Stimulated activated CD4-positive, alpha-beta T cell treated with anti-CD3 and anti-CD28 coated beads, TNF-alpha, amount 100 ng/mL, for 4 hours (primary cell): ENCODE data around the gene ANKRD33B.

ENCODE experiments used
- DNase-seq, 3 experiments: peaks; one replicate each; pipeline ENCODE4 v3.0.0-alpha.2; 2020; ENCODE audit warnings: low read depth in 3 of 3

The ANKRD33B gene

DNA sequence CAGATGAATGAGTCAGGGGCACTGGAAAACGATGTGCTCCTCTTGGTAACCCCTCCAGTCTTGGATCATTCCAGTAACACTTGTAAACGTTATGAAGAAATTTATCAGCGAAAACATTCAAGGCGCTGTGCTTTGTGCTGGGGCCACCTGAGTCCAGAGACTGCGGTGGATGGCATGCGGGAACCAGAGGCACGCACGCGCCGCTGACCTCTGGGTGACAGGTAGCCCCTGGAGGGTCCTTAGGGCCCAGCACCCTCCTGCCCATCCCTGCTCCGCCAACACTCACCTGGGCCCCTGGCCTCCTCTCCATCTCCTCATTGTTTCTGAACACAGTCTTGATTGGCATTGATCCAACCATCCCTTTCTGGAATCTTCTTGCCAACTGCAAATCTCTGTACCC, 110.2 kb downstream of the ANKRD33B start:
- DNase-seq, result no peak

- DNase-seq, result no peak
Measured at GRCh38 chr5:10674582-10674981, 110.7 kb downstream of the ANKRD33B start.

DNA sequence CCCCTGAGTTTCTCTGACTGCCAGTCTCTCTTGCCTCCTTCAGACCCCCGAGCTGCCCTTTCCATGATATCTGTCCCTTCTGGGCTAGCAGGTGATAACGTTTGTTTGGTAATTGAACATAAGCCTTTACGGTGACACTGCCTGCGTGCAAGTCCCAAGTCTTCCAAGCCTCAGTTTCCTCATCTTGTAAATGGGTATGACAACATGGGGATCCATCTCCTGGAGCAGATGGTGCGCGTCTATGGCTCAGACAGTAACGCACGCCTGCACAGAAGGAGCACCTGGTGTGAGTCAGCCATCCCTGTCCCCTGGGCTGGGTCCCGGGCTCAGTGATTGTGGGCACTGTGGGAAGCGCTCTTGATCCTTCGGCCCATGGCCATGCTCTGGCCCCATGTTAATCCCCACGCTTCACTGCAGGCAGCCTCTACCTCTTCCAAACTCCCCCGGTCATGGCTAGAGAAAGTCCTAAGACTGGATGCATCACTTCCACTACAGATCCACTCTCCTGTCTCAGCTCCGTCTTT, 111.4 kb downstream of the ANKRD33B start:
- DNase-seq, result no peak

DNA sequence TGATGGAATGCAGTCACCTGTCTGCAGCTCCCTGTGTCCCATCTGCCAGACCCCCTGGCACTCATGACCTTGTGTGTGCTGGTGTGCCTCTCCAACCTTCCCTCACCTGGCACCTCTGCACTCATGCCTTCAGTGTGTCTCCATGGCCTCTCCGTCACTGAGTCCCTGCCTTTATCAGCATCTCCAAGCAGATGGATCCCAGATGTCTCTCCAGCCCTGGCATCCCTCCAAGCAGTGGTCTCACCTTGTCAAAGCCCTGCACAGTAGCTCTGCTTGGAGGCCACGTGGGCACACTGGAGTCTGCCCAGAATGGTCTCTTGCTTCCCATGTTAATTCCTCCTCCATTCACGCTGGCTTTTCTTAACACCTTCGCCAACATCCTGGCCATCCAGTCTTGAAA, 112.4 kb downstream of the ANKRD33B start:
- DNase-seq, result no peak

DNA sequence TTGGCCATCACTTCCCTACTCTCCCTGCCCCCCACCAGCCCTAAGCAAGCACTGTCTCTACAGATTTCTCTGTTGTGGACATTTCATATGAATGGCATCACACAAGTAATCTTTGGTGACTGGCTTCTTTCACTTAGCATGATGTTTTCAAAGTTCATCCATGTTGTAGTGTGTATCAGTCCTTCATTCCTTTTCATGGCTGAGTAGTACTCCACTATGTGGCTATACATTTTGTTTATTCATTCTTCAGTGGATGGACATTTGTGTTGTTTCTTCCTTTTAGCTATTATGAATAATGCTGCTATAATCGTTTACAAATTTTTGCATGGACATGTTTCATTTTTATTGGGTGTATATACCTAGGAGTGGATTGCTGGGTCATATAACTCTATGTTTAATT, 113.1 kb downstream of the ANKRD33B start:
- no peak for DNase-seq

GRCh38 chr5:10677533-10677932, 113.7 kb downstream of the ANKRD33B start:
- DNase-seq, result no peak

DNA sequence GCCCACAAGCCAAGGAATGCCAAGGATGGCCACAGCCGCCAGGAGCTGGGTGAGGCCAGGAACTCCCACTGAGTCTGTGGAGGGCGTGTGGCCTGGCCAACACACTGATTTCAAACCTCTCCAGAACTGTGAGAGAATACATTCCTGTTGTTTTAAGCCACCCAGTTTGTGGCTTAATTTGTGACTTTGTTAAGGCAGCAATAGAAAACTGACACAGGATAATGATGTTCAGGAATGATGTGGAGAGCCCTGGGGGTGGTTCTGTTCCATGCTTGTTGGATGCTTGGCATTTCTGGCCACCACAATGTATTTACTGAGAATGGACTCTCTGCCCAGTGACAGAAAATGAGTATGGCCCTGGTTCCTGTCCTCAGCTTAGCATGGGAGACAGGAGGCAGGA, 114.4 kb downstream of the ANKRD33B start:
- DNase-seq, result no peak

GRCh38 chr5:10679336-10679988, 115.6 kb downstream of the ANKRD33B start:
- DNase-seq, result no peak

- no peak for DNase-seq
Measured at GRCh38 chr5:10680876-10681481, 117.1 kb downstream of the ANKRD33B start.

DNA sequence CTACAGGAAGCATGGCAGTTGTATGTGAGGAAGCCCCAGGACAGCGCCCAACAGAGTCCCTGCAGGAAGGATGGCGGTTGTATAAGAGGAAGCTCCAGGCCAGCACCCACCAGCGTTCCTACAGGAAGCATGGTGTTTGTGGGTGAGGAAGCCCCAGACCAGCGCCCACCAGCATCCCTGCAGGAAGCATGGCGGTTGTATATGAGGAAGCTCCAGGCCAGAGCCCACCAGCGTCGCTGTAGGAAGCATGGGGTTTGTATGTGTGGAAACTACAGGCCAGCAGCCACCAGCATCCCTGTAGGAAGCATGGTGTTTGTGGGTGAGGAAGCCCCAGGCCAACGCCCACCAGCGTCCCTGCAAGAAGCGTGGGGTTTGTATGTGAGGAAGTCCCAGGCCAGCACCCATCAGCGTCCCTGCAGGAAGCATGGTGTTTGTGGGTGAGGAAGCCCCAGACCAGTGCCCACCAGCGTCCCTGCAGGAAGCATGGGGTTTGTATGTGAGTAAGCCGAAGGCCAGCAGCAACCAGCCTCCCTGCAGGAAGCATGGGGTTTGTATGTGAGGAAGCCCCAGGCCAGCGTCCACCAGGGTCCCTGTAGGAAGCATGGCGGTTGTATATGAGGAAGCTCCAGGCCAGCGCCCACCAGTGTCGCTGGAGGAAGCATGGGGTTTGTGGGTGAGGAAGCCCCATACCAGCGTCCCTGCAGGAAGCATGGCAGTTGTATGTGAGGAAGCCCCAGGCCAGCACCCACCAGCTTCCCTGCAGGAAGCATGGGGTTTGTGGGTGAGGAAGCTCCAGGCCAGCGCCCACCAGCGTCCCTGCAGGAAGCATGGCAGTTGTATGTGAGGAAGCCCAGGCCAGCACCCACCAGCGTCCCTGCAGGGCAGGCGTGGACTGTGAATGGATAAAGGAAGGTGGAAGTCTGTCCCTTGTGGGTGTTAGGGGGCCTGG, 118.1 kb downstream of the ANKRD33B start:
- DNase-seq, result no peak

DNA sequence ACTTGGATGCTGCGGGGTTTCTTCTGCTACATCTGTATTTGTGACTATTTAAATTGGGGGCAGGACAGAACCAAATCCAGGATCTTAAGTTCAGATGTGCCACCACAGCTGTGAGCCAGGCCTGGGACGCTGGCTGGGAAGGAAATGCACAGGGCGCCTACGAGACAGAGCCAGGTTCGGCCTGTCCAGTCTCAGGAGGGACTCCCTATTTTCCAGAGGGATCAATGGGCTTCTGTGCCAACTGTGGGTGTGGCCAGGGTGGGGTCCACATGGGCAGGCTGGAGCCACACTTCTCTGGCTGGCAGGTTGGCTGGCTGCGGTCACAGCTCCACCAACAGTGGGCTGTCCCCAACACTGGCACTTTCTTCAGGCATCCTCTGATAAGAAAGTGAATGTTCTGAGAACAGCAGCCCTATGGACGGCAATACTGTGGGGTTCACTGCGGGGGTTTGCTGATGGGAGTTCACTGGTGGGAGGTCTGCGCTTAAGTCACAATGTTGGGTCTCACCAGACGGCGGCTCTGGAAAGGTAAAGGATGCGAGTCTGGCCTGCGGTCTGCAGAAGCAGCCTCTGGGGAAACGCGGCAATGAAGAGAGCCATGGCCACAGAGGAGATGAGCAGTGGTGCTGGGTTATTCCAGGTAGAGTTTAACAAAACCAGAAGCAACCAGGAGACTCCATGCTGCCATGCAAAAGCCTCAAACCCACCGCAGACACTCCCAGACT, 119.1 kb downstream of the ANKRD33B start:
- no peak for DNase-seq

DNA sequence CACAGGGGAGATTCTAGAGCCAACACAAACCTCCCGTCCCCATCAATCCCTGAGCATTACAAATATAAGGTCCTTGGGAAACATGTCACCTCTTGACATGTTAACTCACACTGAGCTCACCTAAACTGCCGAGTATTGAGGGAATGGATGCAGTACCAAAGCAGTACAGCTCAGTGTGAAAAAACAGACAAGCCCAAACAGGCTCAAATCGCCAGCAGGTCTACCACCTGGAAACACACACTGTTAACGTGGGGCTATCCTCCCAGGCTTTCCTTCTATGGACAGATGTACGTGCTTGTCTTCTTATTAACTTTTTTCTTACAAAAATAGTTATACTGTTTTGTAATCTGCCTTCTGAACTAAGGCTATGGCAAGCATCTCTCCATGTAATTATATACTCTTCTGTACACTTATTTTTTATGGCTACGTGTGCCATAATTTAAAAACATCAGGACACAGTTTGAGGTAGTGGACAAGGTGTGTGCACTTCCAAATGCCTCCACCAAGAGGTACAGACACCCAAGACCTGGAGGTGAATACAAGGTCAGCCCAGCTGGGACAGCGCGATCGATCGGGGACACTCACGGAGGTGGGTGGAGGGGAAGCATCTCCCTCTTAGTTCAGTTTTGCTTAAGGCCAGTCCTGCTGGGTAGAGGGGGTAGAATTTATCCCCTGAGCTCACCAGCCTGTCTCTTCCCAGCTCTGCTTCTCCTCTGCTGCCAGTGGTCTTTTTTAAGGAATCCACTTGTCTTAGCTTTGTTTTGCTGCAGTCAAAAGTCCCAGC, 120.6 kb downstream of the ANKRD33B start:
- no peak for DNase-seq

DNA sequence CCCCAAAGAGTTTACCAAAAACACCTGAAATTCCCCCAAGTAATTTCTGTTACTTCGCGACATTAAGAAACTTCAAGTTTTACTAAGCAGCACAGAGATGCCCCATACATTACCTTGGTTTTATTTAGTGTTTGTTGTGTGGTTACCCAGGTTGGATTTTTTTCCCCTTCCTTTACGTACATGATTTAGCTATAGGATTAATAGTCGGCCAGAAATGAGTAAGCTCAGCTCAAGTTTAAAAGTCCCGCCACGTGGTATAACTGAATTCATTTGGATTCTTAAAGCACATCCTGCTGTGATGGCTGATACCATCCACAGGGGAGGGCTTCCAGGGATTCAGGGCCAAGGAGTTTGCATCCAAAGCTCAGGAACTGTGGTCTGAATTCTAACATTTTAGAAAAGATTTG, 121.2 kb downstream of the ANKRD33B start:
- no peak for DNase-seq

GRCh38 chr5:10686890-10687289, 123.0 kb downstream of the ANKRD33B start:
- no peak for DNase-seq

DNA sequence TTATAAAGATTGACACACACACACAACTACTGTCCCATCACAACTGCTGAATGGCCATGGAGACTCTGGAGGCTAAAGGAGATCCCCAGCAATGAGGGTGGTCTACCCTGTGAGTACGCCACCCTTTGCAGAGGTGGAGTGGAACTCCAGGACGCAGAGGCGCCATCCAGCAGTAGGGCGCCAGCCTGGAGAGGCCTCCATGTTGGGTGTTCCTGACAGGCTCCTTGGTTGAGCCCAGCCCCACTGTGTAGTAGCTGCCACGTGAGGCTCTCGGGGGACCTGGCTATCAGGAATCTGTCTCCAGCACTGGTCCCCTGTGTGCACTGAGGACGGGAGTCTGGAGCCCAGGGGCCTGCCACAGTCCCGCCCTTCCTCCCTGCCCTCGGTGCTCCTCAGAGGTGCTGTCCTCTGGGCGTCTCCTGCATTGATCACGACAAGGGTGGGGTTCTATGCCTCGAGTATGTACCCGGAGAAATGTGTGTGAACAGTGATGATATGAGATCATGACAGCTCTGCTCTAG, 124.8 kb downstream of the ANKRD33B start:
- no peak for DNase-seq

- no peak for DNase-seq
Measured at GRCh38 chr5:10689391-10690081, 125.7 kb downstream of the ANKRD33B start.

DNA sequence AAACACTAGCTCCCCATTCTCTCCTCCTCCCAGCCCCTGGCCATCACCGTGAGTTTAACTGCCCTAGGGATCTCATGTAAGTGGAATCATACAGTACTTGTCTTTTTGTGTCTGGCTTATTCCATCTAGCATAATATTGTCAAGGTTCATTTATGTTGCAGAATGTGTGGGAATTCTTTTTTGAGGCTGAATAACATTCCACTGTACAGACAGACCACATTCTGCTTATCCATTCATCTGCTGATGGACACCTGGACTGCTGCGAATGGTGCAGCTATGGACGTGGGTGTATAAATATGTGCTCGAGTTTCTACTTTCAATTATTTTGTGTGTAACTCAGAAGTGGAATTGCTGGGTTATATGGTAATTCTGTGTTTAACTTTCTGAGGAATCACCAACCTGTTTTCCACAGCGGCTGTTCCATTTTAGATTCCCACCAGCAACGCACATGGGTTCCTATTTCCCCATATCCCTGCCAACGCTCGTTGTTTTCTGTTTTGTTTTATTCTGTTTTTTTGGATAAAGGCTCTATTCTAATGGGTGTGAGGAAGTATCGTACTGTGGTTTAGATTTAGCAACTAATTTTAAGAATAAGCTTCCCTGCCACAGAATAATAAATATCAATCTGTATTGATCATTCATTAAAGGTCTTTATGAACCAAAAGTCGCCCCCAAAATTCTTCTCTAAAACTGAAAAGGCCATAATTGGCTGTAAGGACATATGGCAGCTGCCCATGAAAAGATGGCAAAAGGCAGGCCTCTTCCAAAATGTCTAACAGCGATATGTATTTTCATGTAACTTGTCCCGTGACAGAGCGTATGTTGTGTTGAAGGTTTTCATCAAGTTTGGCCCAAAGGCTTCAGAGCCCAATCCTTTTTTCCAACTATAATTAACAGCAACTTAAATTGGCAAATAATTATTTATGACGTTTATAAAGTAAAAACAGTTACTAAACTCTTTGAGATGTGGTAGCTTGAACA, 126.9 kb downstream of the ANKRD33B start:
- no peak for DNase-seq

GRCh38 chr5:10691826-10692785, 128.2 kb downstream of the ANKRD33B start:
- DNase-seq, result no peak
